Stimulated activated CD8-positive, alpha-beta memory T cell treated with anti-CD3 and anti-CD28 coated beads, Interleukin-4, amount 100 ng/mL, for 1 hour (primary cell): Measurements from ENCODE around the gene DNAAF6.
"Not testable (repeated sequence)": the region's sequence is repeated elsewhere in the genome, so short reads cannot be mapped to it uniquely, and the experiment has no call there.

ENCODE experiments used
- DNase-seq, 2 donors: peaks; one replicate each; pipeline ENCODE4 v3.0.0-alpha.2; 2020; ENCODE audit warnings: low read depth in 2 of 2, low spot score in 1 of 2

Gene DNAAF6

DNA sequence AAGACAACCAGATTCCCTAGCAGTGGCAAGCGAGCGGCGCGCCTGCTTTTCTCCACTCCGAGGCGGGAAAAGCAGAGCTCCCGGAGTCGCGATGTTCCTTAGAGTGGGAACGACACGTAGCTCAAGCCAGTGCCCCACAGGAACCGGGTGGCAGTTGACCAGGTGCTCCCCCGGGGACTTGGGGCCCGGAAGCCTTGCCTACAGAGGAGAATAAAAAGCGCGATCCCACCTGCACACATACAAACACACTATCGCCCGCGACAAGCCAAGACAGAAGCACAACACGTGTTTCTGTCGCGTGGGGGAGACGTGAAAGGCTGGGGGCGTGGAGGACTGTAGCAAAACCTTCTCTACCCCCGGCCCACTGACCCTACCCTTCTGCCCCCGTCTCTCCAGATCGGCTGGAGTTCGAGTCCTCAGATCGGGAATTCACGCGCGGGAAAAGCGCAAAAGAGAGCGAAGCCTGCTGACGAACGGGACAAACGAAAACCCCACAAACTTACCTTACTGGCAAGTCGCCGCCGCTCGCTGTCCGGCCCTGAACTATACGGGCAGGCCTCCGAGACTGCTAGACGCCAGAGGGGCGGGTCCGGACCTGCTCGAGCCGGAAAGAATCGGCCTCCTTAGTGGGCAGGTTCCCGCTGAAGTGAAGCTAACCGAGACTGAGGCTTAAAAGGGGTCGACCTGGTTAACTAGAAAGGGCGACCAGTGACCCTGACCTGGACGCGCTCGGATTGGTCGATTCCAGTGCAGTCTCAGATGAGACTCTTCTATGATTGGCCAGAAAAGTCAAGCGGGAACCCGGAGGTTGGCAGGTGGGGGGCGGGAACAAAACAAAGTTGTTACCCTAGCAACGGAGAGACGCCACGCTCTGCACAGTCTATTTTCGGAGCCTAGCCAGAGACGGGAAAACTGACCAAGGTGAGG, at the start of gene DNAAF6, which contains the start of gene NUP62CL:
DNAAF6 (plus strand) TSS at position 842 of the 927 bp plus-strand sequence. CDS start 6,265 bp downstream, outside the sequence.
NUP62CL (minus strand) TSS at position 664 of the 927 bp plus-strand sequence. CDS start 31,287 bp downstream, outside the sequence.
- DNase-seq = peak in 1 of 2 donors; percentile 24

DNA sequence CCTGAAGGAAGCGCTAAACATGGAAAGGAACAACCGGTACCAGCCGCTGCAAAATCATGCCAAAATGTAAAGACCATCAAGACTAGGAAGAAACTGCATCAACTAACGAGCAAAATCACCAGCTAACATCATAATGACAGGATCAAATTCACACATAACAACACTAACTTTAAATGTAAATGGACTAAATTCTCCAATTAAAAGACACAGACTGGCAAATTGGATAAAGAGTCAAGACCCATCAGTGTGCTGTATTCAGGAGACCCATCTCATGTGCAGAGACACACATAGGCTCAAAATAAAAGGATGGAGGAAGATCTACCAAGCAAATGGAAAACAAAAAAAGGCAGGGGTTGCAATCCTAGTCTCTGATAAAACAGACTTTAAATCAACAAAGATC, 48.8 kb upstream of the DNAAF6 start:
- DNase-seq = not testable (repeated sequence)

DNA sequence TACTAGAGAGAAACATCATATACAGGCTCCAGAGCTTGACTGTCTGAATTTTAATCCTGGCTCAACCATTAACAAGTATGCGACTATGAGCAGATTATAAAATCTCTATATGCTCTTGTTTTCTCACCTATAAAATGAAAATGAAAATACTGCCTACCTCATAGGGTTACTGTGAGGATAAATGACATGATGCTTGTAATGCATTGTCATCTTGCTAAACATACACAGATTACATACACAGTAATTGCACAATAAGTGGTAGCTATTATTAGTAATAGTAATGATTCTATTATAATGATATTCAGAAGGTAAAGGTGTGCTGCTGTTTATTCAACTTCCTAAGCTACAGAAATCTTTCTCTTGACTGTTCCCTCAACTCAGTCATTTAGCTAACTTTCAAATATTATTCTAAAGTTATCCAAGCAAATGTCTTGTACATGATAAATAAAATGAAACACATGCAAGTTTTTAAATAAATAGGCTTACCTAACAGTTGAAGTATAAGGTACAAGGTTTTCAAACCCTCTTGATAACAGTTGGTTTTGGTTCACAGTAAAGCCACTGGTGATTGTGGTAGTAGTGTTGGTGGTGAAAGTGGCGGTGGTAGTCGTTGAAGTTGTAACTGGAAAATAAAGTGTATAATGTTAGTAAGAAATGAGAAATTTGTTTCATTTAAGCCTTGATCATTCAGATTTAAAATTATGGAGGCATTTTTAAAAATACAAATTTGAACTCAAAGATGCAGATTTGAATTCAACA, 39.1 kb upstream of the DNAAF6 start:
- no peak for DNase-seq

DNA sequence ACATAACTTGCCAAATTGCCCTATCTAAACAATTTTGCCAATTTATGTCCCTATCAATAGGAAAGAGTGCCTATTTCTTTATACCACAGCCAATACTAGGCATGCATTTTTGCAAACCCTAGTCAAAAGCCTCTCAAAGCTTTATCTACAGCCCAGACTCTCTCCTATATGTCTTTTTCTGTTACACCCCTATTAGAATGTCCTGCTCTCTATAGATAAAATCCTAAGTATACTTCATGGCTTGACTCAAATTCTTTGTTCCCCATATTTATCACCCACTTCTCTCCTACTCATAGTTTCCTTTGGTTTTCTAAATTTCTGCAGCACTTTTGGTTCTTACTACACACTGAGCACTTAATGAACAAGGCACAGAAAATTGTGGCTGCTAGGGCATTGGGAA, 38.2 kb upstream of the DNAAF6 start:
- no peak for DNase-seq

DNA sequence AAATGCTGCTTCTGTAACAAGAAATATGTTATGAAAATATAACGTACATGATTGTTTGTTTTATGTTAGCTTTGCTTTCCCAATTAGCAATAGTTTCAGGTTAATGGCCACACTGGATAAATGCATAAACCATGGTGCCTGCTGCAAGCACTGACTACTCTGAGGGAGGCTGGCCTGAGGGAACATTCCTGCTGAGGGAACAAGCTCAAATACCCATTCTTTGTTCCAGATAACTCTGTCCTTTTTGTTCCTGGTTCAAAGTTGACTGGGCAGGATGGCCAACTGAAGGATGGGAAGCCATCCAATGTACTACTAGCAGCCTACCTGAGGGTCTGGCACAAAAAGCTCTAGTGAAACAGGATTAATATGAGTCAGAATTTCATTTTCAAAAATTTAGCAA, 37.7 kb upstream of the DNAAF6 start:
- DNase-seq = no peak

DNA sequence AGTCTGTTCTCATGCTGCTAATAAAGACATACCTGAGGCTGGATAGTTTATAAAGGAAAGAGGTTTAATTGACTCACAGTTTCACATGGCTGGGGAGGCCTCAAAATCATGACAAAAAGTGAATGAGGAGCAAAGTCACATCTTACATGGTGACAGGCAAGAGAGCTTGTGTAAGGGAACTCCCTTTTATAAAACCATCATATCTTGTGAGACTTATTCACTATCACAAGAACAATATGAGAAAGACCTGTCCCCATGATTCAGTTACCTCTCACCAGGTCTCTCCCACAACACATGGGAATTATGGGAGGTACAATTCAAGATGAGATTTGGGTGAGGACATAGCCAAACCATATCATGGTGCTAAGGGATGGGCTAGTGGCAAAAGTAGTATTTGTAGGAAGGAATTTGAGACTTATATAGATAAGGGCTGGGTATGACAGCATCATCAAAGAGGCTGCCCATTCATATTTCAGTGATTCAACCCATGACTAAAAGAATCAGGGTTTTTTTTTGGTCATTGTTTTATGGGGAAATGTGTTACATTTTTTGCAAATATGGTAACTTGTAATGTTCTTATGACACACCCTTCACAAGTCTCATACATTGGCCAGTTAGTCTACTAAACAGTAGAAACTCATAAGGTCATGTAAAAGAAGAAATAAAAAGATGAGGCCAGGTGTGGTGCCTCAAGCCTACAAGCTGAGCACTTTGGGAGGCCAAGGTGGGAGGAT, 34.9 kb upstream of the DNAAF6 start:
- DNase-seq = no peak

DNA sequence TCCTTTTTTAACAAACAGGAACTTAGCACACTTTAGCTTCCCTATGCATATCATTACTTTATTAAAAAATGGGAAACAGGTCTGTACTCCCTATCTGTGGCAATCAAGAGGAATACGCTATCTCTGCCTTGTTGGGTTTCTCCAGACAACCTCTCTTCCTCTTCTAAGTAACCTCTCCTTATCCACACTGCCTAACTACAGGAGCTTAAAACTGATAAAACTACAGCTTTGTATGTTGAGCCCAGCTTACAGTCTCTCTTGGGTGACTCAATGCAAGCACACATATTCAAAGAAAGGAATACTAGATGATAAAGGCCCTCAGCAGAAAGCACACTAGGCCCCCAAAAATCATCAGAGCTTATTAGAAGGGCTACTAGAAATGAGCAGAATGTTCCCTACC, 9.1 kb upstream of the DNAAF6 start:
- no peak for DNase-seq

DNA sequence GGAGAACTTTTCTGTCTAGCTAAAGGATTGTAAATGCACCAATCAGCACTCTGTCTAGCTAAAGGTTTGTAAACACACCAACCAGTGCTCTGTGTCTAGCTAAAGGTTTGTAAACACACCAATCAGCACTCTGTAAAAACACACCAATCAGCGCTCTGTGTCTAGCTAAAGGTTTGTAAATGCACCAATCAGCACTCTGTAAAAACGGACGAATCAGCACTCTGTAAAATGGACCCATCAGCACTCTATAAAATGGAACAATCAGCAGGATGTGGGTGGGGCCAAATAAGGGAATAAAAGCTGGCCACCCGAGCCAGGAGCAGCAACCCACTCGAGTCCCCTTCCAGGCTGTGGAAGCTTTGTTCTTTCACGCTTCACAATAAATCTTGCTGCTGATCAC, 8.3 kb upstream of the DNAAF6 start:
- not testable (repeated sequence) for DNase-seq

DNA sequence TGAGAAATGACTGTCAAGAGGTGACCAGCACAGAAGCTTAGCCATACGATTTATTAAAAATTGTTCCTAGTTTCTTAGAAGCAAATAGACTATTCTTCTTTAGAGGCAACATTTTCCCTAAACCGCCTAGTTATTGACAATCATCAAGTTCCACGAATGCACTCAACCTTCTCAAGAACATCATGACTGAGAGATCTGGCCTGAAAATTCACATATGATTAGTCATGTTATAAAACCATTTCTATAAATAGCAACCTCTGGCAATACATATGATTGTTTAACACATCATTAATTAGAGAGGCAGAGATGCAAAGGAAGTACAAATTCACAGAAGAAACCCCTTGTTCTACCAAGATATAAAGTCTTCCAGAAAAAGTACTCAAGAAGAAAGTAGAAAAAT, 6.9 kb upstream of the DNAAF6 start:
- no peak for DNase-seq

DNA sequence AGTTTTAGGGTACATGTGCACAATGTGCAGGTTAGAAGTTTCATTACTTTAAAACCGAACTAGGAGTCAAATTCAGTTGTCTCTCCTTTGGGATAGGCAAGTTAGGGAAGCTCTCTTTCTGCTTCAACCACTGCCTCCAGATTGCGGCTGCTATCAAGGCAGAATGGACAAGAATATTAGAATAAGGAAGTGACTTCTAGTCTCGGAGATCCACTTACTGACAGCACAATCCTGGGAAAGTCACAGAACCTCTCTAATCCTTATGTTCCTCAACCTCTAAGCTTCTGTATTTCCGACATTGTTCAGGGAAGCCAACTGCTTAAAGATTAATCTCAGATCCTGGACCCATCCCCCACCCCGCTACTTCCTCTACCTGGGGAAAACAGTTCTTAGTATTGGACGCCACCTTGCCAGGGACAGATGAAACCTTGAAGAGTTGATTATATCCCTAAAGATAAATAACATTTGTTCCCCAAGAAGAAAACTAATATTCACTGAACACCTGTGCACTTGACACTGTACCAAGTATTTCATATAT, 2.3 kb upstream of the DNAAF6 start:
- no peak for DNase-seq

DNA sequence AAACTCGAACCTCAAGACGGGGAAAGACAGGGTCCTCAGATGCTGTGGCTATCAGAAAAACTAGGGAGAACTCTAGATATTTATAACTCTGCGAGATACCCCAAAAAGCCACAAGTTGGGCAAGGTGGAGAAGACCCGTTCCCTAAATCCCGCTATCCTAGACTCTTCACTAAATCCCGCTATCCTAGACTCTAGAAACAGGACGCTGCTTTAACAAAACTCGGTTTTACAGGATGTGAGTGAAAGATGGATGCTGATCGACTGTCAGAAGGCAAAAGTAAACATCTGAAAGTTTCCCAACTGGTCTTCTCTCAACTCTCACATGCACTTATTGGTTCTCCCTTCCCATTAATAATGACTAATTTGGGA, 270 bp downstream of the DNAAF6 start:
- DNase-seq = no peak

DNA sequence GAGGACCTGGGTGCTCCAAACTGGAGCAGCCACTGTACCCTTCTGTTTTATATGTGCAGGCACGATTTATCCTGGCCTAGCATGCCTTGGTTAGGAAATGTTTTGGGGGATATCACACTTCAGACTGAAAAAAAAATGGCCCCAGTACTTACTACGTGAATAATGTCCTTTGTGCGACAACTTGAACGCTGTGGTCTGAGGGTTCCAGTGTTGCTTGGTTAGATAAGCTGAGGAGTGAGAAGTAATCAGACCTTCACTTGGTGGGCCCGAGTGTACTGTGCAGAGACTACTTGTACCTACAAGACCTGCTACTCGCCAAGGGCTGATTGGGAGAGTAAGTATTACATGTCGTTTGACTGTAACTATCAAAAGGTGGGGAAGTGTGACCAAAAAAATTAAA, 678 bp downstream of the DNAAF6 start:
- no peak for DNase-seq

DNA sequence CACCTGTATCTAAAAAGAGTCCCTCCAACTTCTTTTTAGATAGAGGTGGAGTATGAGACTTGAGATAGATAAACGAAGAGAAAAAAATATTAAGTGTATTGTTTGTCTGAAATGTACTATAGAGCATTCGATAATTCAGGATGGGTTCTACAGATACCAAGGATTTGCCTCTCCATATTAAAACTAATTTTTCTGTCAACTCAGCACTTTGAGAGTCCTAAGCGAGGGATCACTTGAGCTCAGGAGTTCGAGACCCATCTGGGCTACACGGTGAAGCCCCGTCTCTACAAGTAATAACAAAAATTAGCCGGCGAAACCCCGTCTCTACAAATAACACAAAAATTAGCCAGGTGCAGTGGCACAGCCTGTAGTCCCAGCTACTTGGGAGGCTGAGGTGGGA, 1.5 kb downstream of the DNAAF6 start:
- DNase-seq = no peak

DNA sequence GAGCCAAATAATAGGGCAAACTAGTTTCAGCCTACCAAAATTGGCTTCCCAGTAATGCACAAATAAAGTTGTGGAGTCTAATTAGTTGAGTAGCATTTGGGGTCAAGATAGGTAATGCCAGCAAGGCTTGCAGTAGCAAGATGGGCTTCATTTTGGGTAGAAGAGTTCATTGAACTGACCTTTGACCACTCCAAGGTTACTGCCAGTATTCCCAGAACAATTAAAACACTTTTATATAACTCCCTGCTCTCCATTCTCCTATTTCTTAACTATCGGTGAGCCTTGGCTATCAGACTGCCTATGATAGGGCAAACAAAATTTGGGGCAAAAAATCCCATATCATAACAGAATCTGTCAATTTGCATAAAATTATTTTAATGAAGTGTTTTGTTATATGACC, 7.1 kb downstream of the DNAAF6 start:
- DNase-seq = no peak

DNA sequence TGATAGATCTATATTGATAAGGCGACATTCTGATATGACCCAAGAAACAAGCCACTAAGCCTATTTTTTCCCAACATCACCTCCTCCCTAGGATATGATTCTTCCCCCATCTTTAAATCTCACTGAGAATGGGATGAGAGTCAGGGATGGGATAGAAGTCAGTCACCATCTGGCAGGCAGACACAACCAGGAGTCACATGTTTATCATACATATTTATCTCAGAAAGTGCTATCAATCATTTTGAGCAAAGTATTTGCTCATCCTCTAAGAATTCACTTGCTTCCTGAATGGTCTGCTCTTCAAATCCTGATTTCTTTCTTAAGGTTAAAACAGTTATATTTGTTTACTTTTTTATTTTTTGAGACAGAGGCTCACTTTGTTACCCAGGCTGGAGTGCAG, 20.3 kb downstream of the DNAAF6 start:
- no peak for DNase-seq

DNA sequence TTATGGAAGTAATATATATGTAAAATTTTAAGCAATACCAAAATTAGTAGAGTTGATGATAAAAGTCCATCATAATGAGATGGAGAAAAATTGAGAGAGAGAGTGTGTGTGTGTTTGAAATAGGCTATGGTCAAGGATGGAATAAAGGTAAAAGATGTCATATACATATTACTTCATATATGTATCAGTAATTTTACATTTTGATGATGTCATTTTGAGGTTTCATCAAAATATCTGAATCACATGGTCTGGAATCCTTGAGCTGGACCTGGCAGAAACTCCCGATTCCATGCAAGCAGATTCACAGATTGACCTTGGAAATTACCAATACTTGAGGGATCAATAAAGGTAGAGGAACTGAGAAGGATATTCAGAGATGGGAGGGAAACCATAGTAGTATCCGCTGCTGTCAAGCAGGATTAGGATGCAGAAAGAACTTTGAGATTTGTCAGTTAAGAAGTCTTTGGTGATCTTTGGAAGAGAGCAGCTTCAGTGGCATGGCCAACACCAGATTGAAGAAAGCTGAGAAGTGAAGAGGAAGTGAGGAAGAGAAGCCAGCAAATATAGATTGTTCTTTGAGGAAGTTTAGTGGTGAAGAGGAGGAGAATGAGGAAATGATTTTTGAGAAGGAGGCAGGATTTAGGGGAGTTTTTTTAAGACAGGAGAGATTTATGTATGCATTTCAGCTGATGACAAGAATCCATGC, 21.5 kb downstream of the DNAAF6 start:
- DNase-seq = no peak

DNA sequence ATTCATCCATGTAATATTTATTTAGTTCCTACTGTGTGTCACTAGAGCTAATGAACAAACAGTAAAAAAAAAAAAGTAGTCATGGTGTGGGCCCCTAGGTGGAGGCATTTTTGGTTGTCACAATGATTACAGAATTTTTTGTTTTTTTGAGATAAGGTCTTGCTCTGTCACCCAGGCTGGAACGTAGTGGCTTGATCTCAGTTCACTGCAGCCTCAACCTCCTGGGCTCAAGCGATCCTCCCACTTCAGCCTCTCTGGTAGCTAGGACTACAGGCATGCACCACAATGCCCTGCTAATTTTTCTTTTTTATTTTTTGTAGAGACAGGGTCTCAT, 22.0 kb downstream of the DNAAF6 start:
- no peak for DNase-seq

DNA sequence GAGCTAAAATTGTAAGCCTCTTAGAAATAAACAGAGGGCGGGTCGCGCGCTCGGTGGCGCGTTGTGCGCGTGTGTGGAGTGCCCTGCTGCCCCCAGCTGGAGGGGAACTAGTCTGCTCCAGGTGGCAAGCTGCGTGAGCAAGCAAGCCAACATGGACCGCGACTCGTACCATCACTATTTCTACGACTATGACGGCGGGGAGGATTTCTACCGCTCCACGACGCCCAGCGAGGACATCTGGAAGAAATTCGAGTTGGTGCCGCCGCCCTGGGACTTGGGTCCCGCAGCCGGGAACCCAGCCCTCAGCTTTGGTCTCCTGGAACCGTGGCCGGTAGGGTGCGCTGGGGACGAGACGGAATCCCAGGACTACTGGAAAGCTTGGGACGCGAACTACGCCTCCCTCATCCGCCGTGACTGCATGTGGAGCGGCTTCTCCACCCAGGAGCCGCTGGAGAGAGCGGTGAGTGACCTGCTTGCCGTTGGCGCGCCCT, 66.1 kb downstream of the DNAAF6 start:
- DNase-seq = no peak

DNA sequence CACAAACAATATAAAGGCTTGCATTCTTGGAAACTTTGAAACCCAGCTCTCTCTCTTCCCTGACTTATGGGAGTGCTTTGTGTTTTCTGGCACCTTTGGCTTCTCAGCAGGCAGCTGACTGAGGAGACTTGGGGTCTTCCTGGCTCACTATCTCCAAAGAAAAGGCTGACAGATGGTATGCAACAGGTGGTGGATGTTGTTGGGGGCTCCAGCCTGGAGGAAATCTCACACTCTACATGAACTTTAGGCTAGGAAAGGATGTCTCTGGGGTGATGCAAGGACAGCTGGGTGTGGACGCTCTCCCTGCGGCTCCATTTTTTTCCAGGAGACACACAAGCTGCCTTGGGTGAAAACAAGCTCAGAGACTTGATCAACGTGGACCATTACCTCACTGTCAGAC, 67.4 kb downstream of the DNAAF6 start:
- no peak for DNase-seq

DNA sequence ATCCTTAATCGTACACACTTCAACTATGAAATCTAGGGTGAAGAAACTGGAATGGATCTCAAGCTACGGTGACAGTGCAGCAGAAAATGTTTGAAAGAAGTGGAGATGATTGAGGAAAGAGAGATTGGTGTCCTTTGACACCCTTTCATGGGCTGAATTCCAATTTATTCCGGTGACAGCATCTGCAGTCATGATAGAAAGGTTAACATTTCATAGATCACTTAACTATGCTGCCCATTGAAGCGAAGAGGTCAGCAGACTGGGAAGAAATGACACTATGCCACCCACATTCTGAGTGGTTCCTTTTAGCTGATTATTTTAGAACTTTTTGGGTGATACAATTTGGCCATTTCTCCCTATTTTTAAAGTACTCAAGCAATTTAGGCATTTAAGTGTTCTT, 82.3 kb downstream of the DNAAF6 start:
- no peak for DNase-seq

DNA sequence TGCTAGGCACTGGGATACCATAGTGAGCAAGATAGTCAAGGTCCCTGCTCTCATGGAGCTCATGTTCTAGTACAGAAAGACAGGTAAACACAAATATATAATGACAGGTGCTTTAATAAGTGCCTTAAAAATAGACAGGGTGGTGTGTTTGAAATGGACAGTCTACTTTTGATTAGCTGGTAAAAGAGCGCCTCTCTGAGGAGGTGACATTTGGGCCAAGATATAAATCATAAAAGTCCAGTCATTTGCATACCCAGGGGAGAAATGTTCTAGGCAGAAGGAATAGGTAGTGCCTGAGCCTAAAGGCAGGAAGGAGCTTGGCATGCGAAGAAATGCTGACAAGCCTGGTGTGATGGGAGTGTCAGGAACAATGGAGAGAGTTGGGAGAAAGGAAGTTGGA, 83.6 kb downstream of the DNAAF6 start:
- no peak for DNase-seq
